CD4-positive, alpha-beta memory T cell (primary cell): Measurements from ENCODE around the gene ATG3. TPM values are rescaled to one million over a fixed set of nuclear protein-coding genes. Genes with fewer than 3 reads are reported as not detected.
"Not testable (repeated sequence)": the region's sequence is repeated elsewhere in the genome, so short reads cannot be mapped to it uniquely, and the experiment has no call there.

ENCODE experiments used
- CTCF ChIA-PET: fragments of 350-600 bp; sonication (Branson Sonifier 250); formaldehyde crosslinking; loops from one replicate; lab custom pipeline; 2021; ENCODE audit warnings: inconsistent platforms; ENCODE audit not compliant: partially characterized antibody; lab: Charles Lee
- POLR2A ChIA-PET: fragments of 350-600 bp; sonication (Branson Sonifier 250); formaldehyde crosslinking; loops from one replicate; lab custom pipeline; 2021; ENCODE audit not compliant: partially characterized antibody; lab: Charles Lee
- DNase-seq, 5 donors: peaks; one replicate each; pipeline versions ENCODE4 v3.0.0 to v3.0.0-alpha.2; 2020 to 2022; ENCODE audit warnings: mixed read lengths in 1 of 5
- H3K27ac ChIP-seq: one replicate; pipeline ENCODE4 v1.7.0; 2013; ENCODE audit warnings: low read depth, low read length
- H3K27me3 ChIP-seq: 2 replicates; pipeline ENCODE4 v1.7.0; 2013; ENCODE audit warnings: mild to moderate bottlenecking, low read length, moderate library complexity; ENCODE audit not compliant: insufficient read depth
- H3K36me3 ChIP-seq: 2 replicates; pipeline ENCODE4 v1.7.0; 2013; ENCODE audit warnings: mild to moderate bottlenecking, low read length, moderate library complexity; ENCODE audit not compliant: insufficient read depth
- H3K4me1 ChIP-seq: 2 replicates; pipeline ENCODE4 v1.7.0; 2013; ENCODE audit warnings: mild to moderate bottlenecking, low read length, moderate library complexity; ENCODE audit not compliant: insufficient read depth
- H3K4me3 ChIP-seq, 2 donors: one replicate each; pipeline ENCODE4 v1.7.0; 2013; ENCODE audit warnings: low read length in 2 of 2, mild to moderate bottlenecking in 1 of 2
- H3K9me3 ChIP-seq, 2 donors: one replicate each; pipeline ENCODE4 v1.7.0; 2013; ENCODE audit warnings: low read length in 2 of 2, control low read depth in 1 of 2; ENCODE audit not compliant: control insufficient read depth in 1 of 2
- H3K27ac Mint-ChIP-seq, 7 donors: one replicate each; pipeline ENCODE4 v1.8.0; 2020 to 2021; ENCODE audit warnings: mixed read lengths in 7 of 7, mild to moderate bottlenecking in 6 of 7, inconsistent platforms in 3 of 7, moderate library complexity in 3 of 7
- H3K27me3 Mint-ChIP-seq, 2 donors: one replicate each; pipeline ENCODE4 v1.8.0; 2020 to 2021; ENCODE audit warnings: mixed read lengths in 2 of 2
- H3K36me3 Mint-ChIP-seq, 2 donors: one replicate each; pipeline ENCODE4 v1.8.0; 2020 to 2021; ENCODE audit warnings: mixed read lengths in 2 of 2, inconsistent platforms in 1 of 2, mild to moderate bottlenecking in 1 of 2
- H3K4me1 Mint-ChIP-seq, 4 donors: one replicate each; pipeline ENCODE4 v1.8.0; 2020 to 2021; ENCODE audit warnings: mixed read lengths in 4 of 4, mild to moderate bottlenecking in 1 of 4
- H3K4me3 Mint-ChIP-seq, 8 donors: one replicate each; pipeline ENCODE4 v1.8.0; 2020 to 2021; ENCODE audit warnings: mixed read lengths in 8 of 8, mild to moderate bottlenecking in 7 of 8, moderate library complexity in 6 of 8, inconsistent platforms in 3 of 8
- H3K9me3 Mint-ChIP-seq, 8 donors: one replicate each; pipeline ENCODE4 v1.8.0; 2020 to 2021; ENCODE audit warnings: mixed read lengths in 8 of 8, mild to moderate bottlenecking in 5 of 8, inconsistent platforms in 3 of 8, moderate library complexity in 1 of 8
- intact Hi-C: fragments of 100-400 bp; cut with micrococcal nuclease; formaldehyde crosslinking; loops from one replicate; pipeline ENCODE4 v1.15.1; 2023
- polyA plus RNA-seq, 2 donors: library from polyadenylated mRNA; unstranded; fragments of 300-500 nt; fragmentation: Illumina TruSeq; gene quantifications; one replicate each; pipeline ENCODE4 v1.2.3, GENCODE V29; 2021
- total RNA-seq, 2 experiments: library from RNA; stranded (reverse); gene quantifications; one replicate each; pipeline ENCODE4 v1.2.3, GENCODE V29; 2021

Gene ATG3
- total and polyA plus RNA-seq, 4 experiments from 2014 or later, result 49.0 to 107 (median 62.1) TPM

GRCh38 chr3:112564247-112564939, 2.6 kb upstream of the ATG3 start:
- H3K9me3 Mint-ChIP-seq, H3K9me3 ChIP-seq, H3K27me3 Mint-ChIP-seq, CTCF ChIA-PET, H3K36me3 ChIP-seq, H3K4me3 ChIP-seq, POLR2A ChIA-PET, DNase-seq, H3K27ac ChIP-seq, H3K27me3 ChIP-seq: not testable (repeated sequence)
- H3K4me3 Mint-ChIP-seq, result peak overlapping the region in 2 of 8 donors; percentile 14 to 69
- peak overlapping the region in 2 of 7 donors; percentile 21 to 29 for H3K27ac Mint-ChIP-seq
- peaks cover 31 to 48% of the 10 kb centered on the region in 2 donors for H3K36me3 Mint-ChIP-seq
- H3K4me1 ChIP-seq, result peaks cover 24% of the 10 kb centered on the region
- peaks cover 32 to 59% (median 40%) of the 10 kb centered on the region in 4 donors for H3K4me1 Mint-ChIP-seq
- intact Hi-C loops, result loop anchor here (5.0 to 10.0 kb wide), 4 partner anchors 410 to 1492 kb away; partner anchors contain the start of genes CD200R1, NECTIN3 and SPICE1

- intact Hi-C loops, result loop anchor here (1.0 to 10.0 kb wide), 6 partner anchors 63 to 1489 kb away; partner anchors contain the start of genes BTLA, CD200R1, NAA50 and NECTIN3
- peak overlapping the region; percentile 81 to 92 for H3K4me3 ChIP-seq
- Mint-ChIP-seq H3K9me3 (peaks cover 0 to 4% (median 0%) of the 10 kb centered on the region in 8 donors), H3K27me3 (no peaks in the 10 kb centered on the region), H3K27ac (peak overlapping the region; percentile 96 to 100 (median 99)), H3K4me1 (peaks cover 27 to 59% (median 44%) of the 10 kb centered on the region in 4 donors), H3K36me3 (peaks cover 26 to 45% of the 10 kb centered on the region in 2 donors), H3K4me3 (peak overlapping the region; percentile 95 to 99 (median 97))
- no peaks in the 10 kb centered on the region for H3K27me3 ChIP-seq
- CTCF ChIA-PET, result interaction anchor here (0.7 to 1.5 kb wide), 4 partner anchors 9 to 452 kb away, joined by 3 to 4 read pairs (median 3); no protein-coding TSS in a partner anchor
- H3K36me3 ChIP-seq, result no peaks in the 10 kb centered on the region
- H3K27ac ChIP-seq, result peak overlapping the region; percentile 99
- no peak for DNase-seq
- H3K9me3 ChIP-seq, result no peaks in the 10 kb centered on the region
- peaks cover 44% of the 10 kb centered on the region for H3K4me1 ChIP-seq
- POLR2A ChIA-PET, result interaction anchor here (1.0 to 2.7 kb wide), 21 partner anchors 9 to 1185 kb away, joined by 3 to 13 read pairs (median 5); partner anchors contain the start of genes ABHD10, ATP6V1A, BTLA and CD200
These were observed 353 bp downstream of the ATG3 start for GRCh38 chr3:112561484-112561733.

GRCh38 chr3:112560721-112561483, 860 bp downstream of the ATG3 start:
- peak overlapping the region; percentile 81 to 92 for H3K4me3 ChIP-seq
- no peaks in the 10 kb centered on the region for H3K9me3 ChIP-seq
- POLR2A ChIA-PET, result interaction anchor here (1.1 to 2.7 kb wide), 16 partner anchors 8 to 1186 kb away, joined by 3 to 13 read pairs (median 5); partner anchors contain the start of genes ABHD10, ATP6V1A, BTLA and CD200
- Mint-ChIP-seq H3K27ac (peak overlapping the region; percentile 96 to 100 (median 99)), H3K9me3 (peaks cover 0 to 4% (median 0%) of the 10 kb centered on the region in 8 donors), H3K27me3 (no peaks in the 10 kb centered on the region), H3K4me1 (peaks cover 27 to 62% (median 44%) of the 10 kb centered on the region in 4 donors), H3K36me3 (peaks cover 23 to 42% of the 10 kb centered on the region in 2 donors), H3K4me3 (peak overlapping the region; percentile 95 to 99 (median 97))
- intact Hi-C loops, result loop anchor here (1.0 to 10.0 kb wide), 6 partner anchors 62 to 1489 kb away; partner anchors contain the start of genes BTLA, CD200R1, NAA50 and NECTIN3
- no peaks in the 10 kb centered on the region for H3K36me3 ChIP-seq
- CTCF ChIA-PET, result interaction anchor here (0.7 to 1.5 kb wide), 6 partner anchors 8 to 452 kb away, joined by 3 to 4 read pairs (median 3); no protein-coding TSS in a partner anchor
- H3K27ac ChIP-seq, result peak overlapping the region; percentile 99
- no peaks in the 10 kb centered on the region for H3K27me3 ChIP-seq
- peaks cover 45% of the 10 kb centered on the region for H3K4me1 ChIP-seq
- peak in 4 of 5 donors; percentile 65 to 79 (median 74) for DNase-seq

- peak overlapping the region in 1 of 2 donors; percentile 81 for H3K4me3 ChIP-seq
- ChIA-PET CTCF (interaction anchor here (0.7 to 1.4 kb wide), 3 partner anchors 19 to 411 kb away, joined by 3 read pairs; no protein-coding TSS in a partner anchor), POLR2A (interaction anchor here (2.0 to 2.7 kb wide), 3 partner anchors 15 to 431 kb away, joined by 6 to 13 read pairs (median 7); partner anchors contain the start of gene GTPBP8)
- intact Hi-C loops, result loop anchor here (2.0 to 10.0 kb wide), 5 partner anchors 62 to 1488 kb away; partner anchors contain the start of genes BTLA, CD200R1, NECTIN3 and SPICE1
- no peaks in the 10 kb centered on the region for H3K36me3 ChIP-seq
- Mint-ChIP-seq H3K36me3 (peaks cover 23 to 45% of the 10 kb centered on the region in 2 donors), H3K27ac (peak overlapping the region; percentile 44 to 99 (median 87)), H3K9me3 (peaks cover 0 to 4% (median 0%) of the 10 kb centered on the region in 8 donors), H3K4me1 (peaks cover 31 to 68% (median 50%) of the 10 kb centered on the region in 4 donors), H3K4me3 (peak overlapping the region; percentile 95 to 99 (median 97)), H3K27me3 (no peaks in the 10 kb centered on the region)
- no peaks in the 10 kb centered on the region for H3K9me3 ChIP-seq
- no peaks in the 10 kb centered on the region for H3K27me3 ChIP-seq
- peaks cover 51% of the 10 kb centered on the region for H3K4me1 ChIP-seq
- DNase-seq, result no peak
- peak overlapping the region; percentile 99 for H3K27ac ChIP-seq
These were observed 1.5 kb downstream of the ATG3 start for GRCh38 chr3:112560307-112560706.

- Histone ChIP-seq H3K27ac (no peak overlapping the region), H3K27me3 (no peaks in the 10 kb centered on the region), H3K36me3 (no peaks in the 10 kb centered on the region), H3K4me3 (no peak overlapping the region), H3K9me3 (no peaks in the 10 kb centered on the region), H3K4me1 (peaks cover 46% of the 10 kb centered on the region)
- Mint-ChIP-seq H3K27me3 (no peaks in the 10 kb centered on the region), H3K4me3 (no peak overlapping the region), H3K4me1 (peaks cover 37 to 67% (median 47%) of the 10 kb centered on the region in 4 donors), H3K27ac (peak overlapping the region in 1 of 7 donors; percentile 99), H3K36me3 (peaks cover 23 to 42% of the 10 kb centered on the region in 2 donors), H3K9me3 (peaks cover 0 to 4% (median 0%) of the 10 kb centered on the region in 8 donors)
- POLR2A ChIA-PET, result interaction anchor here (0.6 kb wide), 1 partner anchor 19 kb away, joined by 3 read pairs; no protein-coding TSS in a partner anchor
- intact Hi-C loops, result no loop called here
- CTCF ChIA-PET, result interaction anchor here (1.0 kb wide), 1 partner anchor 446 kb away, joined by 3 read pairs; no protein-coding TSS in a partner anchor
- DNase-seq, result no peak
These were observed 3.8 kb downstream of the ATG3 start for GRCh38 chr3:112557976-112558375.

GRCh38 chr3:112555535-112556170, 6.1 kb downstream of the ATG3 start:
- intact Hi-C loops, result no loop called here
- Mint-ChIP-seq H3K4me1 (peaks cover 39 to 55% (median 47%) of the 10 kb centered on the region in 4 donors), H3K4me3 (peak overlapping the region in 2 of 8 donors; percentile 50), H3K9me3 (peaks cover 0 to 2% (median 0%) of the 10 kb centered on the region in 8 donors), H3K36me3 (peaks cover 37 to 39% of the 10 kb centered on the region in 2 donors), H3K27ac (peak overlapping the region in 5 of 7 donors; percentile 6 to 71 (median 35)), H3K27me3 (no peaks in the 10 kb centered on the region)
- Histone ChIP-seq H3K36me3 (no peaks in the 10 kb centered on the region), H3K4me3 (no peak overlapping the region), H3K27ac (no peak overlapping the region), H3K9me3 (no peaks in the 10 kb centered on the region), H3K27me3 (no peaks in the 10 kb centered on the region), H3K4me1 (peaks cover 43% of the 10 kb centered on the region)
- no peak for DNase-seq
- CTCF ChIA-PET, result no interaction called here
- POLR2A ChIA-PET, result no interaction called here
